H1 (cell line): ENCODE data around the gene LCN10.
"Not testable (repeated sequence)": the region's sequence is repeated elsewhere in the genome, so short reads cannot be mapped to it uniquely, and the experiment has no call there.

Experiments
- ATF3 ChIP-seq: IDR thresholded peaks from 2 replicates; pipeline ENCODE4 v1.6.1; 2011; ENCODE audit warnings: low read depth, mild to moderate bottlenecking, low read length; ENCODE audit not compliant: insufficient read depth
- EP300 ChIP-seq, 2 experiments: IDR thresholded peaks; 1 replicate in 1 of 2; 2 replicates in 1 of 2; pipeline ENCODE4 v1.6.1; 2011 to 2012; ENCODE audit warnings: low read depth in 2 of 2, low read length in 2 of 2, mild to moderate bottlenecking in 2 of 2, borderline replicate concordance in 1 of 2, inconsistent platforms in 1 of 2, moderate library complexity in 1 of 2
- EZH2 ChIP-seq: fragments of 200-600 bp; sonication (generic); IDR thresholded peaks from 2 replicates; pipeline ENCODE4 v1.7.1; 2012; ENCODE audit warnings: low read depth, mild to moderate bottlenecking, moderate library complexity, low read length, inconsistent platforms; ENCODE audit not compliant: severe bottlenecking
- HDAC6 ChIP-seq: IDR thresholded peaks from one replicate; pipeline ENCODE4 v1.7.1; 2012; ENCODE audit warnings: low read depth, mild to moderate bottlenecking, inconsistent platforms, low read length, moderate library complexity
- MAFK ChIP-seq: IDR thresholded peaks from 2 replicates; pipeline ENCODE4 v1.6.1; 2012; ENCODE audit warnings: low read depth, mild to moderate bottlenecking, improper control_type of control experiment, low read length
- NANOG ChIP-seq: IDR thresholded peaks from 2 replicates; pipeline ENCODE4 v1.6.1; 2011; ENCODE audit warnings: low read length, low read depth, mild to moderate bottlenecking, inconsistent platforms; ENCODE audit not compliant: insufficient read depth, poor library complexity, severe bottlenecking
- RAD21 ChIP-seq, 2 experiments: IDR thresholded peaks in 1 of 2; conservative IDR thresholded peaks in 1 of 2; 2 replicates each; pipeline ENCODE4 v1.6.1; 2011; ENCODE audit warnings: low read depth in 2 of 2, low read length in 2 of 2, improper control_type of control experiment in 1 of 2, inconsistent platforms in 1 of 2, mild to moderate bottlenecking in 1 of 2, moderate library complexity in 1 of 2
- RXRA ChIP-seq: IDR thresholded peaks from 2 replicates; pipeline ENCODE4 v1.6.1; 2011; ENCODE audit warnings: low read depth, mild to moderate bottlenecking, low read length, moderate library complexity; ENCODE audit not compliant: insufficient read depth
- ZNF274 ChIP-seq: IDR thresholded peaks from 2 replicates; pipeline ENCODE4 v1.7.0; 2012; ENCODE audit warnings: low read length, borderline replicate concordance; ENCODE audit errors: extremely low read depth
- TF ChIP-seq, protein P1 (sequence below), 3 experiments: IDR thresholded peaks; 1 replicate in 2 of 3; 2 replicates in 1 of 3; pipeline versions ENCODE4 v1.5.1 to v1.6.1; 2011; ENCODE audit warnings: low read length in 3 of 3, mild to moderate bottlenecking in 3 of 3, inconsistent platforms in 2 of 3, low read depth in 1 of 3, moderate library complexity in 1 of 3; ENCODE audit not compliant: insufficient read depth in 1 of 3; ENCODE audit errors: control extremely low read depth in 1 of 3

DNA sequence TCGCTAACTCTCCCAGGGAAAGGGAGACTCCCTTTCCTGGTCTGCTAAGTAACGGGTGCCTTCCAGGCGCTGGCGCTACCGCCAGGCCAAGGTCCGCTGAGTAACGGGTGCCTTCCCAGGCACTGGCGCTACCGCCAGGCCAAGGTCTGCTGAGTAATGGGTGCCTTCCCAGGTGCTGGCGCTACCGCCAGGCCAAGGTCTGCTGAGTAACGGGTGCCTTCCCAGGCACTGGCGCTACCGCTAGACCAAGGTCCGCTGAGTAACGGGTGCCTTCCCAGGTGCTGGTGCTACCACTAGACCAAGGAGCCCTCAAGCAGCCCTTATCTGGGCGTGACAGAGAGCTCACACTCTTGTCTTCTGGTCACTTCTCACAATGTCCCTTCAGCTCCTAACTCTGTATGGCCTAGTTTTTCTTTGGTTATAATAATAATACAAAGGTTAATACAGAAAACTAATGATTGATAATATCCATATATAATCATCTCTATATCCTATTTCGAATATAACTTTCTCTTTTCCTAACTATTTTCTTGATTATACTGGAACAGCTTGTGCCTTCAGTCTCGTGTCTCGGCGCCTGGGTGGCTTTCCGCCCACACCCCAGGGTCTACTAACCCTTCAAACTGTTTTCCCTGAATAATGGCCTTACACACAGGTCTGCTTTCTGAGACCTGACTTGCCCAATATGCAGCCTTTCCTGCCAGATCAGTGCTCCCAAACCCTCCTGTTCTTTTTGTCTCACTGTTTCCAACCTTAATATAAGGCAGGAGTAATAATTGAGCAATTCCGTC lies 43.0 kb upstream of the LCN10 start:
- TF ChIP-seq, protein P1, sequence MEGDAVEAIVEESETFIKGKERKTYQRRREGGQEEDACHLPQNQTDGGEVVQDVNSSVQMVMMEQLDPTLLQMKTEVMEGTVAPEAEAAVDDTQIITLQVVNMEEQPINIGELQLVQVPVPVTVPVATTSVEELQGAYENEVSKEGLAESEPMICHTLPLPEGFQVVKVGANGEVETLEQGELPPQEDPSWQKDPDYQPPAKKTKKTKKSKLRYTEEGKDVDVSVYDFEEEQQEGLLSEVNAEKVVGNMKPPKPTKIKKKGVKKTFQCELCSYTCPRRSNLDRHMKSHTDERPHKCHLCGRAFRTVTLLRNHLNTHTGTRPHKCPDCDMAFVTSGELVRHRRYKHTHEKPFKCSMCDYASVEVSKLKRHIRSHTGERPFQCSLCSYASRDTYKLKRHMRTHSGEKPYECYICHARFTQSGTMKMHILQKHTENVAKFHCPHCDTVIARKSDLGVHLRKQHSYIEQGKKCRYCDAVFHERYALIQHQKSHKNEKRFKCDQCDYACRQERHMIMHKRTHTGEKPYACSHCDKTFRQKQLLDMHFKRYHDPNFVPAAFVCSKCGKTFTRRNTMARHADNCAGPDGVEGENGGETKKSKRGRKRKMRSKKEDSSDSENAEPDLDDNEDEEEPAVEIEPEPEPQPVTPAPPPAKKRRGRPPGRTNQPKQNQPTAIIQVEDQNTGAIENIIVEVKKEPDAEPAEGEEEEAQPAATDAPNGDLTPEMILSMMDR (IDR thresholded peaks at IDR 0.05; ENCODE audit: control extremely low read depth in 1 of 3, insufficient read depth in 1 of 3, low read depth in 1 of 3, low read length in 3 of 3): not testable (repeated sequence)
- TF ChIP-seq RXRA; ZNF274; EZH2; NANOG; ATF3; HDAC6; MAFK; EP300 (IDR thresholded peaks at IDR 0.05; ENCODE audit: borderline replicate concordance in 1 of 2, low read depth in 2 of 2, low read length in 2 of 2); RAD21 (IDR thresholded peaks at IDR 0.05 in 1 of 2, conservative IDR thresholded peaks at IDR 0.05 in 1 of 2; ENCODE audit: low read depth in 2 of 2, low read length in 2 of 2): not testable (repeated sequence)
